Mucosa of gallbladder (tissue), 1 donor: ENCODE measurements around the gene PRR29. TPM values are rescaled to one million over a fixed set of nuclear protein-coding genes. Genes with fewer than 3 reads are reported as not detected.
A peak's percentile ranks its signal among the peaks of the same experiment; 100 is the strongest.
"Not testable (repeated sequence)": the region's sequence is repeated elsewhere in the genome, so short reads cannot be mapped to it uniquely, and the experiment has no call there.

ENCODE experiments used
- DNase-seq: peaks from one replicate; pipeline ENCODE4 v3.0.0-alpha.2; 2020; ENCODE audit warnings: low spot score
- total RNA-seq: library from RNA; stranded (reverse); gene quantifications from one replicate; pipeline ENCODE4 v1.2.1, GENCODE V29; 2021
- donor health status: DM: no; HTN: no; CAD: no.

The PRR29 gene
- total RNA-seq, 1 donor from 2014 or later = 0.26 TPM

- no peak for DNase-seq
Observed at GRCh38 chr17:64015447-64015846, 17.3 kb downstream of the PRR29 start.

DNA sequence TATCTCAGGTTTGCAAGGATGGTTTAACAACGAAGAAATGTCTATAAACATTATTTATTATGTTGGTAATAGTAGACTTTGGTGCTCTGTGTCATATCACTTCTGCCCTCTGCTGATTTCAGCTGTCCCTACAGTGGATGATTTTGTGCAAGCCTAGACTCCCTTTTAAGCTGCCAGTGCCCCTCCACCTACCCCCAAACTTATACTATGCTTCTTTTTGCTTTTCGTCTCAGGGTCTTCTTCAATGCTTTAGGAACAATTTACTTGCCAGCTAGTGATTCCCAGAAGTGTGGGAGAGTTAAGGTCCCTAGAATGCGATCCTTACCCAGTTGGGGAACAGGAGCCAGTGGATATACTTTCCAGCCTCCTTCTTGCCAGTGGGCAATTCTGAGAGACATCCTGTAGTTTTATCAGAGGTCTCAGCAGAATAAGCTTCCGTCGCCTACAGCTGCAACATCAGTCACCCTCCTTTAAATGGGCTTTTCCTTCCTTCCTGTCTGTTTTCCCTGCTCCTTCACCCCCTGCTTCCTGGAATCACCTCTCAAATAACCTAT lies 18.2 kb downstream of the PRR29 start:
- no peak for DNase-seq

DNA sequence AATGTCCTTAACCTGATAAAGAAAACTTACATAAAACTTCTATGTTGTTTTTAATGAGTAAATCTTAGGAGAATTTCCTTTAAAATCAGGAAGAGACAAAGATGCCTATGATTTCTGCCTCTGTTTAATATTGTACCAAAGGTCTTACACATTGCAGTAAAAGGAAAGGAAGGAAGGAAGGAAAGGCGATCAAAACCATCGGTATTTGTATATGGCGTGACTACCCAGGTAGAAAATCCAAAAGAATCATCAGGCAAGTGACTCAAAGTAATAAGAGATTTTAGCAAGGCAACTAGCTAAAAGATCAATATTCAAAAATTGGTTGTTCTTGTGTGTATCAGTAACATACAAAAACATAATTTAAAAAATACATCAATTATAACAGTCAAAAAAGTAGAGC lies 18.8 kb downstream of the PRR29 start:
- no peak for DNase-seq

- no peak for DNase-seq
Observed at GRCh38 chr17:64017381-64017980, 19.3 kb downstream of the PRR29 start.

- DNase-seq = not testable (repeated sequence)
Observed at GRCh38 chr17:64019551-64019961, 21.4 kb downstream of the PRR29 start.

DNA sequence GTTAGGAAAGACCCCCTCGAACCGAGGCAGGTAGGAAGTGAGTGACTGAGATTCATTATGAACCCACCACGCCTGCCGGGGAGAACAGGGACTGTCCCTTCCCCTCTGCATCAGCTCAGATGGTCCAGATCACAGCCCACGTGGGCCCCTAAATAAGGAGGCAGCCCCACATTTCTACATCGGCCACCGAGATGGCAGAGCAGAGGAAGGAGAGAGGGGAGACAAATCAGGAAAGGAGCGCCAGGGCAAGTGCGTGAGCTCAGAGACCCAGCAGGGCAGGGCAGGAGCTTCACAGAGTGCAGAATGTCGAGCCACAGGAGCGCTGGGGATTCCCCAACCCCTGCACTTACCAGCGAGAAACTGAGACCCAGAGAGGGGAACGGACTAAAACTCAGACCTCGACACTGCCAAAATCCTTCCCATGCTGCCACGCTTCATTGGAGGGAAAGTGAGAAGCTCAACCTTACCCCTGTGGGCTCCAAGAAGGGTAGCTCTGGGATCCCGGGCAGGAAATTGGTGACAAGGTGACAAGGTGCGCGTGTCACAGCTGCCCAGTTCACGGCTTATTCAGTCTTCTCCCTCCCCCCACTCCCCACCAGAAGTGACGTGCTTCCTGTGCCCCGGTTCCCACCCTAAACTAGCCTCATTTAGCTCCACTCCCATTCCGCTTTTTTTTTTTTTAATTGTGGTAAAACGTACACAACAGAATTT lies 22.1 kb downstream of the PRR29 start, which contains the start of gene ICAM2:
TSS of gene ICAM2 (minus strand) at position 578 of the 711 bp plus-strand sequence. CDS start 13,942 bp downstream, outside the sequence.
- peak; percentile 77 for DNase-seq

DNA sequence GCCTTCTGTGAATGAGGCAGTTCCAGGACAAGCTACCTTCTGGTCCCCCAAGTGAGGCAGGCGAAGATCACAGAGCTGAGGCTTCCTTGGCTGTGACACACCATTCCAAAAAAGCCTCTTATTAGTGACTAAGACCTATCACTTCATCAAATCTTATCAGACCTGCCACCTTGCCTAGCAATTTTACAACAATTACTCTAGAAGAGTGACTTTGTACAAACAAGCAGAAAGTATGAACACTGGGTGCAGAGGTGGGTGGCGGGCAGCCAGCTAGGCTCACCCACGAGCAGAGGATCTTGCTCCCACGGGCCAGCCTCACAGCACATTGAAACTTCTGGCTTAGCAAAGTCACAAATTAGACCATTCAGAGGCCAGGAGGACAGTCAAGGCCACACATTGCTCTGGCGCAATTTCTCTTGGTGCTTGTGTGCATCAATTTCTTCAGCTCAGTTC lies 24.5 kb downstream of the PRR29 start:
- DNase-seq = no peak

DNA sequence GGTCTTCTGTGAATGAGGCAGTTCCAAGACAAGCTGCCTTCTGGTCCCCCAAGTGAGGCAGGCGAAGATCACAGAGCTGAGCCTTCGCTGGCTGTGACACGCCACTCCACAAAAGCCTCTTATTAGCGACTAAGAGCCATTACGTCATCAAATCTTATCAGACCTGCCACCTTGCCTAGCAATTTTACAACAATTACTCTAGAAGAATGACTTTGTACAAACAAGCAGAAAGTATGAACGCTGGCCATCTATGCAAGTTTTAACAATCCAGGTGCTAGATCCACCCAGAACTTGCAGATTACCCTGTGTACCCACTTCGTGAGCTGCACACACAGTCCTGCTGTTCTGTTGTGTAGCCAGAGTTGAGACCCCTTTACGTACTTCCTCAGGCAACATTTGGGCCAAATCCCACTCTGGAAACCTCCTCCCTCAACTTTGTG lies 26.1 kb downstream of the PRR29 start:
- no peak for DNase-seq

DNA sequence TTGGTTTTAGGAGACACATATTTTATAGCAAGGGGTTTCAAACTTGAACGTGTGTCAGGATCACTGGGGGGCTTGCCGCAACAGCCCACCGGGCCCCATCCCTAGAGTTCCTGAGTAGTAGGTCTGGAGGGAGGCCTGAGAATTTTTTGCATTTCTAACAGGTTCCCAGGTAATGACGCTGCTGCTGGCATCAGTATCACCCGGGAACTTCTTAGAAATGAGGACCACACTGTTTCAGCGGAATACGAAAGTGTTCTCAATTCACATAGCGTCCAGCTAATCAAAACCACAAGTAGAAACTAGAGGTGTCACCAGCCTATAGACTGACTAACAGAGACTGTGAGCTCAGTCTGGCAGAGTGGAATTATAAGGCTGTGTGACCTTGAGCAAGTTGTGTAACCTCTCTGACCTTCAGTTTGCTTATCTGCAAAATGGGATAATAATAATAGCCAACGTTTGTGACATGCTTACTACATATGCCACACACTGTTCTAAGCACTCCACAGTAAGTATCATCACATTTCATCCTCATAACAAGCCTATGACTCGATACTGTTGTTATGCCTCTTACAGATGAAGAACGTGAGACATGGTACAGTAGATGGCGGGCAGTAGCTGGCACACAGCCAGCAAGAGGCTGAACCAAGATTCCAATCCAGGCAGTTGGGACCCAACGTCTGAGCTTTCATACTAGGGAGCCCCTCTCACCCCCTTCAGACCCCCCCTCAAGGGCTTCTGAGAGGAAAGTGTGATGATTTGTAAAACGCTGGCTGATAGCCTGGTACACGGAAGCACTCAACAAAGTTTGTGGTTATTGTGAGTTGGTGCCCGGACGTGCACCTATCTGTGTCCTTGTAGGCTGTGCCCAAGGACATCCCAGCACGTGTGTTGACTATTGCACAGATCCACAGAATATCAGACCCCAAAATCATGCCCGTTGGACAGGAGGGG lies 26.9 kb downstream of the PRR29 start:
- no peak for DNase-seq

- DNase-seq = peak; percentile 80
Observed at GRCh38 chr17:64025732-64026294, 27.7 kb downstream of the PRR29 start.

- DNase-seq = peak; percentile 71
Observed at GRCh38 chr17:64028874-64029464, 30.8 kb downstream of the PRR29 start.

- DNase-seq = no peak
Observed at GRCh38 chr17:64032081-64032480, 33.9 kb downstream of the PRR29 start.

DNA sequence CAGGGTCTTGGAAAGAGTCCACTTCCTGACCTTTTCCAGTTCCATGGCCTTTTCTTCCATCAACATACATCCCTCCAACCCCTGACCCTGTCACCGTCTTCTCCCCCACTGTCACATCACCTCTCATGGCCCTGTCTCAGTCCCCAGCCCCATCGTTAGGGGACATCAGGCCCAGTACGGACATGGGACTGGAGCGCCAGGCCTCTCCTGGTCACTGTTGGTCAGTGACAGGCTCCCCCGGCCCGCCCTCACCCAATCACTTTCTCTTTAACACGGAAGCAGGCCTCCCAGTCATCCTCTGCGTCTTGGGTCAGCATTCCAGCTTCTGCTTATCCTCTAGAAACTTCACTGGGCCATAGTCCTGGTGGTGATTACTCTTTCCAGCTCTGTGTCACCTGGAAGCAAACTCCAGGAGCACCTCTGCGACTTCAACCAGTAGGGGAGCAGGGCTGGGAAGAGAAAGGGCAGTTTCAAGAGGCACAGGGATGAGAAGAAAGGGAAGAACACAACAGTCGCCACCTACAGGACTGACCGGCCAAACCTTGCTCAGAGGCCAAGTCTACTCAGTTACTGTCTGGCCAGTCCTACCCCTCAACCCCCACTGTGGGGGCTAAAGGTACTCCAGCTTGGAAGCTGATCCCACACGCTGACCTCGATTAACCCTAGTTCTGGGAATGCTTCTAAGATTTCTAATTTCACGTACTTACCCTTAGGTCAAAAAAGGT lies 38.2 kb downstream of the PRR29 start:
- DNase-seq = no peak

DNA sequence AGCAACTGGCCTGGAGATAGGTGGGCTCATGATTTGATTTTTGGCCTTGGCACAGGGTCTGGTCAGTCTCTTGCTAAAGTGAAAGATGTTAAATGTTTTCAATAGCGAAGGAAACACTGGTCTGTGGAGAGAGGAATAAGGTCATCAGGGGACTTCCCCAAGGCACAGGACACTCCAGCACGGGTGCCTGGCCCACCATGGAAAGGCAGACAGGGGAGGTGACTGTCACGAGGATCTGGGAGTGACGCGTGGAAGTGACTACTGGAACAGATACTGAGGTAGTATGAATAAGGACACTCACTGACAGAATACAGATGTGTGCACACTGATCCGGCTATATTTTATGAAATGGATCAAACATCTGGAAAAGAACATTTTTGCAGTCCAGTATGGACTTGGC lies 39.0 kb downstream of the PRR29 start:
- DNase-seq = no peak

DNA sequence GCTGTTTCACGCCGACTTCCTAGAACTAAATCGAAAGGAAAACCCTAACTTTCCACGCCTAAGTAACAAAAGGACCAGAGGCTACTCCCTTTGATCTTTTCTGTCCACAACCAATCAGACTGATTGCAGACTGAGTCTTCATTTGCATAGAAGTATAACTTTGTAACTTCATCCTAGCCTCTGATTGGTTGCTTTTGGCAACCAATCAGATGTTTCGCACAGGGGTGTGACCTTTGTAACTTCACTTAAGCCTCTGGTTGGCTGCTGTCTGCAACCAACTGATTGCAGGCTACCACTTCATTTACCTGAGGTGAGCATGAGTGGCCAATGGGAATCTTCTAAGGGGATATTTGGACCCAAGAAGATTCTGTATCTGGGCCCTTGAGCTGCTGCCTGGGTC lies 39.7 kb downstream of the PRR29 start:
- no peak for DNase-seq

DNA sequence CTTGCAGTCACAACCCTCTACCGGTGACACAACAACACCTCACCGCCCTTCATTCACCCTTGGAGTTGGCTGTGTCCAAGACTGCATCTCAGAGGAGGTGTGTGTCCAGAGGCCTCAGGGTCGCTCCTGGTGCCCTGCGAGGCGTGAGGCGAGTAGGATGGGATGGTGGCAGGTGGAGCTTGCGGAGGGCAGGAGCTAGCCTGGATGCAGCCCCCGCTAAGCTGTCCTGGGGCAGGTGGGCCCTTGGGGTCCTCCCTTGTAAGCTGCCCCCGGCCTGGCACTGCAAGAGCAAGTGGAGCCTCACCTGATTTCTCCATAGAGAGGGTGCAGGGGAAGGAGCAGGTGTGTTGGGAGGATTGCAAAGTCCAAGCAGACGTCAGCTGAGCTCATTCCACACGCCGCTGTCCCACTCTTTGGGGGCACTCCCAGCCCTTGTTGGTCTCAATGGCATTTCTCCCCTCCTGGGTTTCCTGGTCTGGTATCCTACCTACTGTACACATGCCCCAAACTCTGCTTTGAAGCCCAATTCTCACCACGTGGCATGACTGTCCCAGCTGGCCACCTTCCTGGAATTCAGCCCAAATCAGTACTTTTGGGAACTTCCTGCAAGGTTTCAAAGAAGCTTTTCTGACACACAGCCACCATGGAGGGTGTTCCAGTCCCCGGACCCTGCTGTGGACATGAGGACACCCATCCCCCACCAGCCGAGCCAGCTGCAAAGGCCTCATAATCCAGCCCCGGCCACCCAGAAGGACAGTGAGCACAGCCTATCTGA lies 40.4 kb downstream of the PRR29 start:
- no peak for DNase-seq

- DNase-seq = no peak
Observed at GRCh38 chr17:64039106-64039400, 40.9 kb downstream of the PRR29 start.

DNA sequence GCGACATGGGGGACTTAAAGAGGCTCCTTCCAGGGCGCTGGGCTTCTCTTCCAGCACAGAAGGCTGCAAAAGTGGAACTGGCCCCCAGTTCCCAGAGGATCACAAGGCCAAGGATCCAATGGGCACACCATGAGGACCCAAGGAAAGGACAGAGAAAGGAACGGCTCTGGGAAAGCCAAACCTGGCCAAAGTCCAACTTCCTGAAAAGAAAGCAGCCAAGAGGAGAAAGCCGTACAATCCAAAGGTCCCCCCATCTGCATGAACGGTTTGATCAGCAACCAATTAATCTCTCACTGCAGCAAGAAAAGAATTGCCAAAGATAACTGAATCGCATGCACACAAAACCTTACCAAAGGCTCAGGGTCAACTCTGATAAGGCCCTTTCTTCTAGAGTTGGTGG lies 42.1 kb downstream of the PRR29 start:
- peak; percentile 40 for DNase-seq

DNA sequence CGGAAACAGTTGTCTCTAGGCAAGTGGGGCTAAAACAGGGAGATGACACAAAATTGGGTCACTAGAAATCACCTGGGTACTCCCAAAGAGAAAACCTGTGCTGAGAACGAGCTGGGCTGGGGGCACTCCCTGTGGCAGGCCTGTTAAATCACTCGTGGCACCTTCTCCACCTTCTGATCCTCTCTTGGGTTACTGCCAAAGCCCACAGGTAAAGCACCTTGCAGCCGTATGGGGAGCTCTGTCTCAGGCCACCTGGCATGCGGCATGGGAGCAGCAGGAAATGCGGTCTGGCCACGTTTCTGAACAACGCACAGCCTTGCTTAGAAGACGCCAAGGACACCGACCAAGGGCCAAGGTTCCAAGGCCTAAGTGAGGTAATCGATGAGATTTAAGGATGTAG lies 43.8 kb downstream of the PRR29 start:
- no peak for DNase-seq
